ENCODE data around the gene XCR1. TPM values are rescaled to one million over a fixed set of nuclear protein-coding genes. Genes with fewer than 3 reads are reported as not detected.

The XCR1 gene
- total RNA-seq, 1 experiment from 2014 or later, result not detected

GRCh38 chr3:45972534-45973402 is 54.5 kb downstream of the XCR1 start:
- POLR2A ChIA-PET, result no interaction called here
- Histone ChIP-seq H3K27ac (ENCODE audit: low read depth, low read length) (no peak overlapping the region), H3K36me3 (ENCODE audit: control insufficient read depth in 1 of 2, insufficient read depth in 2 of 2, low read length in 2 of 2) (peaks cover 0 to 10% of the 10 kb centered on the region in 2 experiments; a peak in 3 of 4 replicates), H3K4me1 (ENCODE audit: control insufficient read depth in 1 of 2, insufficient read depth in 2 of 2, low read length in 2 of 2) (no peaks in the 10 kb centered on the region), H3K4me3 (replicated peaks in 1 of 2; ENCODE audit: low read depth in 1 of 2, low read length in 2 of 2) (no peak overlapping the region), H3K9ac (ENCODE audit: low read length) (no peak overlapping the region), H3K4me2 (ENCODE audit: low read length) (no peak overlapping the region), H3K9me2 (ENCODE audit: insufficient read depth) (no peaks in the 10 kb centered on the region), H2AFZ (ENCODE audit: low read depth, low read length, poor library complexity, severe bottlenecking) (no peak overlapping the region), H3K79me2 (ENCODE audit: insufficient read depth, low read length) (no peaks in the 10 kb centered on the region), H3K27me3 (ENCODE audit: insufficient read depth, low read length) (no peaks in the 10 kb centered on the region), H4K20me1 (ENCODE audit: insufficient read depth) (no peaks in the 10 kb centered on the region), H3K9me3 (ENCODE audit: control insufficient read depth in 1 of 2, insufficient read depth in 1 of 2, low read depth in 1 of 2, low read length in 2 of 2) (no peaks in the 10 kb centered on the region)
- no peak for DNase-seq (ENCODE audit: low read depth, low spot score)
- RAD21 ChIA-PET (ENCODE audit: low non-redundant PET in 1 of 2, low total read pairs in 2 of 2, uncharacterized antibody in 2 of 2, unreplicated experiment in 2 of 2), result no interaction called here
- TF ChIP-seq ZBTB33 (IDR thresholded peaks at IDR 0.05; ENCODE audit: extremely low read depth, insufficient replicate concordance, low read length) (no peak), ZFX (IDR thresholded peaks at IDR 0.05) (no peak), CBX3 (IDR thresholded peaks at IDR 0.05; ENCODE audit: low read depth) (no peak), EZH2 (IDR thresholded peaks at IDR 0.05) (no peak)
- CTCF ChIA-PET, result interaction anchor here (0.6 kb wide), 1 partner anchor 22 kb away, joined by 3 read pairs; no protein-coding TSS in a partner anchor
- intact Hi-C loops (cut with micrococcal nuclease), result no loop called here
- ATAC-seq, result no peak
- no TSS peak for BruUV-seq (replicated peaks)

- TF ChIP-seq ELF1 (IDR thresholded peaks at IDR 0.05; ENCODE audit: borderline replicate concordance, low read depth), result no peak
- TF ChIP-seq REST (IDR thresholded peaks at IDR 0.05; ENCODE audit: low read depth), result no peak
- TF ChIP-seq CBX3 (IDR thresholded peaks at IDR 0.05; ENCODE audit: low read depth), result no peak
- no peak for TF ChIP-seq EZH2 (IDR thresholded peaks at IDR 0.05)
- no peak for TF ChIP-seq EGR1 (IDR thresholded peaks at IDR 0.05; ENCODE audit: low read depth)
- TF ChIP-seq POLR2AphosphoS5 (IDR thresholded peaks at IDR 0.05; ENCODE audit: low read depth, low read length), result no peak
- no peak for TF ChIP-seq RAD21 (IDR thresholded peaks at IDR 0.05; ENCODE audit: low read depth)
- RAD21 ChIA-PET (ENCODE audit: low non-redundant PET in 1 of 2, low total read pairs in 2 of 2, uncharacterized antibody in 2 of 2, unreplicated experiment in 2 of 2), result no interaction called here
- no peak for DNase-seq (ENCODE audit: low read depth, low spot score)
- no peaks in the 10 kb centered on the region for H3K9me2 ChIP-seq (ENCODE audit: insufficient read depth)
- H3K4me3 ChIP-seq (replicated peaks in 1 of 2; ENCODE audit: low read depth in 1 of 2, low read length in 2 of 2), result no peak overlapping the region
- intact Hi-C loops (cut with micrococcal nuclease), result no loop called here
- no peaks in the 10 kb centered on the region for H3K4me1 ChIP-seq (ENCODE audit: control insufficient read depth in 1 of 2, insufficient read depth in 2 of 2, low read length in 2 of 2)
- BruUV-seq (replicated peaks), result no TSS peak
- POLR2A ChIA-PET, result no interaction called here
- H4K20me1 ChIP-seq (ENCODE audit: insufficient read depth), result no peaks in the 10 kb centered on the region
- H3K4me2 ChIP-seq (ENCODE audit: low read length), result no peak overlapping the region
- H3K36me3 ChIP-seq (ENCODE audit: control insufficient read depth in 1 of 2, insufficient read depth in 2 of 2, low read length in 2 of 2), result peaks cover 0 to 13% of the 10 kb centered on the region in 2 experiments; a peak in 3 of 4 replicates
- ATAC-seq, result no peak
- no peaks in the 10 kb centered on the region for H3K27me3 ChIP-seq (ENCODE audit: insufficient read depth, low read length)
- H3K79me2 ChIP-seq (ENCODE audit: insufficient read depth, low read length), result no peaks in the 10 kb centered on the region
- CTCF ChIA-PET, result no interaction called here
- H3K9me3 ChIP-seq (ENCODE audit: control insufficient read depth in 1 of 2, insufficient read depth in 1 of 2, low read depth in 1 of 2, low read length in 2 of 2), result no peaks in the 10 kb centered on the region
- H2AFZ ChIP-seq (ENCODE audit: low read depth, low read length, poor library complexity, severe bottlenecking), result no peak overlapping the region
- no peak overlapping the region for H3K9ac ChIP-seq (ENCODE audit: low read length)
- H3K27ac ChIP-seq (ENCODE audit: low read depth, low read length), result no peak overlapping the region
These were observed 57.3 kb downstream of the XCR1 start for GRCh38 chr3:45969953-45970352.

All from HCT116 (cell line).